B cell (primary cell): ENCODE measurements around the gene ALOXE3.

Experiments used
- EZH2 ChIP-seq: IDR thresholded peaks from 2 replicates; pipeline ENCODE4 v1.6.1; 2012; ENCODE audit warnings: borderline replicate concordance, low read depth, mild to moderate bottlenecking, moderate library complexity, low read length; ENCODE audit not compliant: insufficient read depth, poor library complexity, severe bottlenecking
- TF ChIP-seq, protein P1 (sequence below): fragments of 200-600 bp; IDR thresholded peaks from one replicate; pipeline ENCODE4 v1.8.0; 2022; ENCODE audit warnings: antibody characterized with exemption, mild to moderate bottlenecking

- TF ChIP-seq, protein P1, sequence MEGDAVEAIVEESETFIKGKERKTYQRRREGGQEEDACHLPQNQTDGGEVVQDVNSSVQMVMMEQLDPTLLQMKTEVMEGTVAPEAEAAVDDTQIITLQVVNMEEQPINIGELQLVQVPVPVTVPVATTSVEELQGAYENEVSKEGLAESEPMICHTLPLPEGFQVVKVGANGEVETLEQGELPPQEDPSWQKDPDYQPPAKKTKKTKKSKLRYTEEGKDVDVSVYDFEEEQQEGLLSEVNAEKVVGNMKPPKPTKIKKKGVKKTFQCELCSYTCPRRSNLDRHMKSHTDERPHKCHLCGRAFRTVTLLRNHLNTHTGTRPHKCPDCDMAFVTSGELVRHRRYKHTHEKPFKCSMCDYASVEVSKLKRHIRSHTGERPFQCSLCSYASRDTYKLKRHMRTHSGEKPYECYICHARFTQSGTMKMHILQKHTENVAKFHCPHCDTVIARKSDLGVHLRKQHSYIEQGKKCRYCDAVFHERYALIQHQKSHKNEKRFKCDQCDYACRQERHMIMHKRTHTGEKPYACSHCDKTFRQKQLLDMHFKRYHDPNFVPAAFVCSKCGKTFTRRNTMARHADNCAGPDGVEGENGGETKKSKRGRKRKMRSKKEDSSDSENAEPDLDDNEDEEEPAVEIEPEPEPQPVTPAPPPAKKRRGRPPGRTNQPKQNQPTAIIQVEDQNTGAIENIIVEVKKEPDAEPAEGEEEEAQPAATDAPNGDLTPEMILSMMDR, result no peak
- TF ChIP-seq EZH2, result no peak
These were observed 7.7 kb upstream of the ALOXE3 start for GRCh38 chr17:8125947-8126490.
